HepG2 (cell line): ENCODE results near the gene RABEP1. TPM values are rescaled to one million over a fixed set of nuclear protein-coding genes. Genes with fewer than 3 reads are reported as not detected.
A peak's percentile ranks its signal among the peaks of the same experiment; 100 is the strongest.

ENCODE experiments used
- ATAC-seq: fragments of 200-7000 bp; cut with Tn5 transposase; 3 replicates; pipeline ENCODE4 v1.9.1; 2020; ENCODE audit warnings: mild to moderate bottlenecking, moderate library complexity
- BruUV-seq: library from RNA; stranded (reverse); fragments of 400-500 nt; replicated peaks from 2 replicates; lab custom pipeline; 2021; lab: Mats Ljungman, UMichigan
- CTCF ChIA-PET: fragments of 300-600 bp; formaldehyde crosslinking; extraction: SDS; loops from one replicate; lab custom pipeline; 2021; ENCODE audit warnings: low total read pairs, inconsistent platforms, low intra/inter-chr PET ratio; lab: Yijun Ruan, JAX
- POLR2A ChIA-PET: fragments of 350-600 bp; sonication (Branson Sonifier 250); formaldehyde crosslinking; loops from one replicate; lab custom pipeline; 2020; ENCODE audit warnings: antibody characterized with exemption, inconsistent platforms; lab: Yijun Ruan, JAX
- DNase-seq: peaks from one replicate; pipeline ENCODE4 v3.0.0-alpha.2; 2015; ENCODE audit warnings: low spot score
- FAIRE-seq: peaks from 3 replicates; lab custom pipeline; 2011; peaks lifted over from hg19 to GRCh38; lab: Jason Lieb, UNC
- H2AFZ ChIP-seq: one replicate; pipeline ENCODE4 v1.6.1; 2011; ENCODE audit warnings: low read length, inconsistent platforms
- H3K27ac ChIP-seq: fragments of 300-600 bp; 3 replicates; pipeline ENCODE4 v1.8.0; 2011; ENCODE audit warnings: mixed run types, mild to moderate bottlenecking, mixed read lengths, low read length, inconsistent platforms; ENCODE audit not compliant: insufficient read depth; ENCODE audit errors: extremely low read length
- H3K27me3 ChIP-seq, 2 experiments: fragments of 200-600 bp in 1 of 2; 2 replicates in 1 of 2; 3 replicates in 1 of 2; pipeline versions ENCODE4 v1.6.0 to v1.8.0; 2011; ENCODE audit warnings: low read length in 2 of 2, mild to moderate bottlenecking in 2 of 2, moderate library complexity in 2 of 2, inconsistent platforms in 1 of 2; ENCODE audit not compliant: insufficient read depth in 2 of 2, control insufficient read depth in 1 of 2
- H3K36me3 ChIP-seq, 2 experiments: fragments of 200-600 bp in 1 of 2; replicated peaks in 1 of 2; 2 replicates in 1 of 2; 3 replicates in 1 of 2; pipeline versions ENCODE4 v1.5.1 to v1.8.0; 2011; ENCODE audit warnings: low read length in 2 of 2, inconsistent platforms in 1 of 2; ENCODE audit not compliant: insufficient read depth in 2 of 2, control insufficient read depth in 1 of 2
- H3K4me1 ChIP-seq: 2 replicates; pipeline ENCODE4 v1.5.1; 2012; ENCODE audit warnings: low read length, inconsistent platforms; ENCODE audit not compliant: insufficient read depth
- H3K4me2 ChIP-seq: 2 replicates; pipeline ENCODE4 v1.6.0; 2011; ENCODE audit warnings: low read depth, low read length, inconsistent platforms
- H3K4me3 ChIP-seq, 3 experiments: fragments of 200-600 bp in 1 of 3; sonication (generic), shearing (Covaris generic) in 1 of 3; replicated peaks in 1 of 3; 2 replicates each; pipeline ENCODE4 v1.5.1; 2011 to 2016; ENCODE audit warnings: low read length in 3 of 3, inconsistent platforms in 2 of 3, low read depth in 2 of 3, mild to moderate bottlenecking in 2 of 3, control low read depth in 1 of 3, mixed read lengths in 1 of 3; ENCODE audit not compliant: insufficient read depth in 1 of 3
- H3K79me2 ChIP-seq: one replicate; pipeline ENCODE4 v1.6.1; 2011; ENCODE audit warnings: low read length, inconsistent platforms; ENCODE audit not compliant: insufficient read depth
- H3K9ac ChIP-seq: 2 replicates; pipeline ENCODE4 v1.6.0; 2011; ENCODE audit warnings: mild to moderate bottlenecking, low read depth, low read length, inconsistent platforms; ENCODE audit not compliant: insufficient read depth
- H3K9me3 ChIP-seq: 2 replicates; pipeline ENCODE4 v1.5.1; 2012; ENCODE audit warnings: mild to moderate bottlenecking, low read length
- H4K20me1 ChIP-seq: 2 replicates; pipeline ENCODE4 v1.6.0; 2011; ENCODE audit warnings: inconsistent platforms, mild to moderate bottlenecking, low read length, moderate library complexity; ENCODE audit not compliant: insufficient read depth
- HNF4G ChIP-seq, 2 experiments: sonication (generic) in 1 of 2; formaldehyde crosslinking in 1 of 2; IDR thresholded peaks; 2 replicates each; pipeline versions ENCODE4 v1.4.0 to v1.6.1; 2011 to 2020; ENCODE audit warnings: borderline replicate concordance in 2 of 2, low read depth in 2 of 2, mild to moderate bottlenecking in 2 of 2, low read length in 1 of 2, missing genetic modification reagents in 1 of 2, moderate library complexity in 1 of 2
- NFKB2 ChIP-seq: sonication (generic); formaldehyde crosslinking; IDR thresholded peaks from 2 replicates; pipeline ENCODE4 v1.4.0; 2020; ENCODE audit warnings: missing genetic modification reagents, borderline replicate concordance
- SMAD1 ChIP-seq: sonication (generic); formaldehyde crosslinking; IDR thresholded peaks from 2 replicates; pipeline ENCODE4 v1.4.0; 2020; ENCODE audit warnings: missing genetic modification reagents, low read depth, mild to moderate bottlenecking, borderline replicate concordance
- SSRP1 ChIP-seq: IDR thresholded peaks from 2 replicates; pipeline ENCODE4 v1.6.1; 2016; ENCODE audit warnings: control low read depth
- ZBTB20 ChIP-seq: sonication (generic); formaldehyde crosslinking; IDR thresholded peaks from 2 replicates; pipeline ENCODE4 v1.8.1; 2023; ENCODE audit warnings: missing genetic modification reagents, low read depth, mild to moderate bottlenecking, borderline replicate concordance
- ZNF672 ChIP-seq: sonication (generic); formaldehyde crosslinking; IDR thresholded peaks from 2 replicates; pipeline ENCODE4 v1.8.1; 2022; ENCODE audit warnings: missing genetic modification reagents
- ZNF782 ChIP-seq: sonication (generic); formaldehyde crosslinking; IDR thresholded peaks from 2 replicates; pipeline ENCODE4 v1.4.0; 2020; ENCODE audit warnings: missing genetic modification reagents, mild to moderate bottlenecking, borderline replicate concordance
- WGBS: methylation state at CpG from one replicate; pipeline ENCODE4 v1.1.6; 2017; ENCODE audit warnings: low lambda C conversion rate; 5-methylcytosine and 5-hydroxymethylcytosine counted together
- in situ Hi-C: cut with HindIII; loops from 2 replicates; pipeline ENCODE4 v1.10.0; 2017; ENCODE audit warnings: low pct_unique_long_range_greater_than_20kb; ENCODE audit not compliant: extremely low pct_ligation_motif_present
- intact Hi-C: fragments of 100-400 bp; cut with micrococcal nuclease; formaldehyde crosslinking; loops from one replicate; pipeline ENCODE4 v1.10.0; 2022; ENCODE audit not compliant: unreplicated experiment
- polyA plus RNA-seq, 8 experiments: library from polyadenylated mRNA; depleted of rRNA in 3 of 8; stranded (reverse) in 7 of 8; unstranded in 1 of 8; fragments of >200 nt; fragmentation: Illumina TruSeq in 4 of 8; extraction: Trizol in 4 of 8; gene quantifications; 2 replicates each; pipeline versions ENCODE4 v1.2.1 to v1.2.3, GENCODE V29; 2011 to 2016; ENCODE audit warnings: low read depth in 4 of 8, missing spikeins in 1 of 8, mixed read lengths in 1 of 8; ENCODE audit not compliant: insufficient read depth in 1 of 8
- total RNA-seq, 5 experiments: library from RNA; depleted of rRNA; stranded (reverse); fragments of >200 nt; fragmentation: Illumina TruSeq; extraction: Trizol; gene quantifications; 2 replicates each; pipeline ENCODE4 v1.2.3, GENCODE V29; 2016; ENCODE audit warnings: low read depth in 1 of 5
- TF ChIP-seq, protein P1 (sequence below): sonication (generic); formaldehyde crosslinking; IDR thresholded peaks from 2 replicates; pipeline ENCODE4 v1.4.0; 2020; ENCODE audit warnings: missing genetic modification reagents, borderline replicate concordance
- TF ChIP-seq, protein P2 (sequence below): sonication (generic); formaldehyde crosslinking; IDR thresholded peaks from 2 replicates; pipeline ENCODE4 v1.4.0; 2020; ENCODE audit warnings: missing genetic modification reagents
- TF ChIP-seq, protein P3 (sequence below): sonication (generic); formaldehyde crosslinking; IDR thresholded peaks from 2 replicates; pipeline ENCODE4 v1.5.1; 2020; ENCODE audit warnings: missing genetic modification reagents, mild to moderate bottlenecking, borderline replicate concordance

RABEP1 gene
- total and polyA plus RNA-seq, 2 of the 13 experiments (the other 11 are each of a cell fraction or from before 2014, with no cell fraction given), result 13.7 to 41.5 TPM

DNA sequence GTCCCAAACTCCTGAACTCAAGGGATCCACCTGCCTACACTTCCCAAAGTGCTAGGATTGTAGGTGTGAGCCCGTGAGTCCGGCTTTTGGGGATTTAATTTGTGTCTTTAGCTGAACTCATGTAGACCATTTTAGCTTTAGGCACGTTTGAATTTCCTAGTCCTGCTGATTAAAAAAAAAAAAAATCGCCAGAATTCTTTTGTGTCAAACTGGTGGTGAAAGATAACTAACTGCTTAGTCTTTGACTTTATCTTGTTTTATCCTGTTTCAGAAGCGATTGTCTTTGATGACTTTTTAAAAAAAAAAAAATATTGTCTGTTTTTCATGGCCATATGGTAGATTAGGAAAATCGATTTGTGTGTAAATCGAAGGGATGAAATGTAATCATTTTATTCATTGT, 2.6 kb downstream of the RABEP1 start:
- Histone ChIP-seq H3K4me1 (peaks cover 33% of the 10 kb centered on the region), H3K79me2 (peaks cover 54% of the 10 kb centered on the region), H3K36me3 (no peaks in the 10 kb centered on the region), H3K9ac (no peak overlapping the region), H3K27me3 (no peaks in the 10 kb centered on the region), H3K9me3 (no peaks in the 10 kb centered on the region), H3K27ac (no peak overlapping the region), H2AFZ (no peak overlapping the region), H4K20me1 (peaks cover 17% of the 10 kb centered on the region; the same call in 1 of the 2 replicates), H3K4me2 (peak overlapping the region; percentile 97; the same call in 1 of the 2 replicates), H3K4me3 (no peak overlapping the region)
- intact Hi-C loops, result no loop called here
- ATAC-seq (no peak), FAIRE-seq (no peak), DNase-seq (no peak)
- 88% methylated on average over 7 of the region's 7 CpGs for WGBS
- in situ Hi-C loops, result no loop called here
- no TSS peak for BruUV-seq
- POLR2A ChIA-PET, result no interaction called here
- CTCF ChIA-PET, result no interaction called here
- TF ChIP-seq ZNF782 (CRISPR knock-in tag) (no peak), SMAD1 (CRISPR knock-in tag) (no peak), ZNF672 (CRISPR knock-in tag) (no peak), HNF4G (IDR thresholded peaks at IDR 0.05; ENCODE audit: borderline replicate concordance, low read depth, low read length) (no peak), HNF4G (CRISPR knock-in tag; IDR thresholded peaks at IDR 0.05; ENCODE audit: borderline replicate concordance, low read depth) (no peak), ZBTB20 (CRISPR knock-in tag) (no peak), SSRP1 (CRISPR knock-in tag) (no peak), NFKB2 (no peak)
- TF ChIP-seq, protein P1, sequence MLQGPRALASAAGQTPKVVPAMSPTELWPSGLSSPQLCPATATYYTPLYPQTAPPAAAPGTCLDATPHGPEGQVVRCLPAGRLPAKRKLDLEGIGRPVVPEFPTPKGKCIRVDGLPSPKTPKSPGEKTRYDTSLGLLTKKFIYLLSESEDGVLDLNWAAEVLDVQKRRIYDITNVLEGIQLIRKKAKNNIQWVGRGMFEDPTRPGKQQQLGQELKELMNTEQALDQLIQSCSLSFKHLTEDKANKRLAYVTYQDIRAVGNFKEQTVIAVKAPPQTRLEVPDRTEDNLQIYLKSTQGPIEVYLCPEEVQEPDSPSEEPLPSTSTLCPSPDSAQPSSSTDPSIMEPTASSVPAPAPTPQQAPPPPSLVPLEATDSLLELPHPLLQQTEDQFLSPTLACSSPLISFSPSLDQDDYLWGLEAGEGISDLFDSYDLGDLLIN (CRISPR knock-in tag), result no peak
- TF ChIP-seq, protein P2, sequence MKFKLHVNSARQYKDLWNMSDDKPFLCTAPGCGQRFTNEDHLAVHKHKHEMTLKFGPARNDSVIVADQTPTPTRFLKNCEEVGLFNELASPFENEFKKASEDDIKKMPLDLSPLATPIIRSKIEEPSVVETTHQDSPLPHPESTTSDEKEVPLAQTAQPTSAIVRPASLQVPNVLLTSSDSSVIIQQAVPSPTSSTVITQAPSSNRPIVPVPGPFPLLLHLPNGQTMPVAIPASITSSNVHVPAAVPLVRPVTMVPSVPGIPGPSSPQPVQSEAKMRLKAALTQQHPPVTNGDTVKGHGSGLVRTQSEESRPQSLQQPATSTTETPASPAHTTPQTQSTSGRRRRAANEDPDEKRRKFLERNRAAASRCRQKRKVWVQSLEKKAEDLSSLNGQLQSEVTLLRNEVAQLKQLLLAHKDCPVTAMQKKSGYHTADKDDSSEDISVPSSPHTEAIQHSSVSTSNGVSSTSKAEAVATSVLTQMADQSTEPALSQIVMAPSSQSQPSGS (CRISPR knock-in tag), result no peak
- TF ChIP-seq, protein P3, sequence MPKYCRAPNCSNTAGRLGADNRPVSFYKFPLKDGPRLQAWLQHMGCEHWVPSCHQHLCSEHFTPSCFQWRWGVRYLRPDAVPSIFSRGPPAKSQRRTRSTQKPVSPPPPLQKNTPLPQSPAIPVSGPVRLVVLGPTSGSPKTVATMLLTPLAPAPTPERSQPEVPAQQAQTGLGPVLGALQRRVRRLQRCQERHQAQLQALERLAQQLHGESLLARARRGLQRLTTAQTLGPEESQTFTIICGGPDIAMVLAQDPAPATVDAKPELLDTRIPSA (CRISPR knock-in tag), result no peak
